Fibroblast of lung (primary cell): ENCODE measurements around the gene CCDC57. TPM values are rescaled to one million over a fixed set of nuclear protein-coding genes. Genes with fewer than 3 reads are reported as not detected.

Experiments used
- DNase-seq, 2 donors: peaks; one replicate each; pipeline versions ENCODE4 v3.0.0 to v3.0.0-alpha.2; 2010; ENCODE audit warnings: low read depth in 2 of 2
- H2AFZ ChIP-seq: 2 replicates; pipeline ENCODE4 v1.5.1; 2012; ENCODE audit warnings: low read length, control low read depth, inconsistent platforms
- H3K27ac ChIP-seq: 2 replicates; pipeline ENCODE4 v1.5.1; 2011; ENCODE audit warnings: low read length, control low read depth; ENCODE audit not compliant: insufficient read depth
- H3K27me3 ChIP-seq: 2 replicates; pipeline ENCODE4 v1.5.1; 2011; ENCODE audit warnings: mild to moderate bottlenecking, low read length; ENCODE audit not compliant: control insufficient read depth, insufficient read depth
- H3K36me3 ChIP-seq: 2 replicates; pipeline ENCODE4 v1.5.1; 2011; ENCODE audit warnings: low read length; ENCODE audit not compliant: control insufficient read depth, insufficient read depth
- H3K4me1 ChIP-seq: 2 replicates; pipeline ENCODE4 v1.5.1; 2011; ENCODE audit warnings: low read length; ENCODE audit not compliant: control insufficient read depth, insufficient read depth; ENCODE audit errors: extremely low read depth
- H3K4me2 ChIP-seq: 2 replicates; pipeline ENCODE4 v1.5.1; 2011; ENCODE audit warnings: low read length, control low read depth; ENCODE audit not compliant: insufficient read depth; ENCODE audit errors: extremely low read depth
- H3K4me3 ChIP-seq, 4 experiments: fragments of 200-600 bp in 1 of 4; sonication (generic) in 1 of 4; replicated peaks in 1 of 4; 2 replicates each; pipeline ENCODE4 v1.5.1; 2011 to 2016; ENCODE audit warnings: low read length in 4 of 4, low read depth in 3 of 4, mild to moderate bottlenecking in 3 of 4, control low read depth in 2 of 4, inconsistent platforms in 1 of 4, mixed read lengths in 1 of 4; ENCODE audit not compliant: insufficient read depth in 1 of 4; ENCODE audit errors: control extremely low read depth in 1 of 4
- H3K79me2 ChIP-seq: 2 replicates; pipeline ENCODE4 v1.5.1; 2012; ENCODE audit warnings: mild to moderate bottlenecking, low read length, inconsistent platforms; ENCODE audit not compliant: control insufficient read depth, insufficient read depth
- H3K9ac ChIP-seq: 2 replicates; pipeline ENCODE4 v1.5.1; 2011; ENCODE audit warnings: mild to moderate bottlenecking, low read length, control low read depth; ENCODE audit not compliant: insufficient read depth
- H3K9me3 ChIP-seq: 2 replicates; pipeline ENCODE4 v1.5.1; 2012; ENCODE audit warnings: low read depth, low read length; ENCODE audit not compliant: control insufficient read depth, insufficient read depth
- H4K20me1 ChIP-seq: 2 replicates; pipeline ENCODE4 v1.5.1; 2011; ENCODE audit warnings: low read length; ENCODE audit not compliant: control insufficient read depth, insufficient read depth; ENCODE audit errors: extremely low read depth
- EZH2 ChIP-seq: IDR thresholded peaks from 2 replicates; pipeline ENCODE4 v1.5.1; 2012; ENCODE audit warnings: low read length, control low read depth, mild to moderate bottlenecking; ENCODE audit errors: missing control alignments
- polyA plus RNA-seq, 2 donors: library from polyadenylated mRNA; depleted of rRNA in 1 of 2; stranded (reverse) in 1 of 2; unstranded in 1 of 2; fragments of >200 nt; gene quantifications; 2 replicates each; pipeline ENCODE4 v1.2.1, GENCODE V29; 2011 to 2012; ENCODE audit warnings: missing spikeins in 1 of 2
- total RNA-seq: library from RNA; depleted of rRNA; stranded (reverse); fragments of >200 nt; gene quantifications from 2 replicates; pipeline ENCODE4 v1.2.1, GENCODE V29; 2014
- TF ChIP-seq, protein P1 (sequence below), 2 donors: IDR thresholded peaks in 1 of 2; conservative IDR thresholded peaks in 1 of 2; 1 replicate in 1 of 2; 2 replicates in 1 of 2; pipeline ENCODE4 v1.5.1; 2011 to 2012; ENCODE audit warnings: low read length in 2 of 2, control low read depth in 1 of 2, inconsistent platforms in 1 of 2, low read depth in 1 of 2, mild to moderate bottlenecking in 1 of 2

Gene CCDC57
- total and polyA plus RNA-seq, 2 donors (not counting 1 experiment from before 2014, with no cell fraction given): 7.1 to 10.1 TPM

GRCh38 chr17:82114872-82115271, 97.8 kb downstream of the CCDC57 start:
- TF ChIP-seq EZH2: no peak
- TF ChIP-seq, protein P1, sequence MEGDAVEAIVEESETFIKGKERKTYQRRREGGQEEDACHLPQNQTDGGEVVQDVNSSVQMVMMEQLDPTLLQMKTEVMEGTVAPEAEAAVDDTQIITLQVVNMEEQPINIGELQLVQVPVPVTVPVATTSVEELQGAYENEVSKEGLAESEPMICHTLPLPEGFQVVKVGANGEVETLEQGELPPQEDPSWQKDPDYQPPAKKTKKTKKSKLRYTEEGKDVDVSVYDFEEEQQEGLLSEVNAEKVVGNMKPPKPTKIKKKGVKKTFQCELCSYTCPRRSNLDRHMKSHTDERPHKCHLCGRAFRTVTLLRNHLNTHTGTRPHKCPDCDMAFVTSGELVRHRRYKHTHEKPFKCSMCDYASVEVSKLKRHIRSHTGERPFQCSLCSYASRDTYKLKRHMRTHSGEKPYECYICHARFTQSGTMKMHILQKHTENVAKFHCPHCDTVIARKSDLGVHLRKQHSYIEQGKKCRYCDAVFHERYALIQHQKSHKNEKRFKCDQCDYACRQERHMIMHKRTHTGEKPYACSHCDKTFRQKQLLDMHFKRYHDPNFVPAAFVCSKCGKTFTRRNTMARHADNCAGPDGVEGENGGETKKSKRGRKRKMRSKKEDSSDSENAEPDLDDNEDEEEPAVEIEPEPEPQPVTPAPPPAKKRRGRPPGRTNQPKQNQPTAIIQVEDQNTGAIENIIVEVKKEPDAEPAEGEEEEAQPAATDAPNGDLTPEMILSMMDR (conservative IDR thresholded peaks at IDR 0.05 in 1 of 2, IDR thresholded peaks at IDR 0.05 in 1 of 2; ENCODE audit: low read depth in 1 of 2, low read length in 2 of 2): no peak
- Histone ChIP-seq H3K79me2 (no peaks in the 10 kb centered on the region), H3K27ac (no peak overlapping the region), H2AFZ (no peak overlapping the region), H3K4me1 (no peaks in the 10 kb centered on the region), H3K9me3 (no peaks in the 10 kb centered on the region), H3K27me3 (no peaks in the 10 kb centered on the region), H3K4me3 (no peak overlapping the region), H3K4me2 (no peak overlapping the region), H3K9ac (no peak overlapping the region), H3K36me3 (no peaks in the 10 kb centered on the region), H4K20me1 (no peaks in the 10 kb centered on the region)
- no peak for DNase-seq

- Histone ChIP-seq H3K4me3 (no peak overlapping the region), H4K20me1 (no peaks in the 10 kb centered on the region), H3K9ac (no peak overlapping the region), H3K27ac (no peak overlapping the region), H3K4me1 (no peaks in the 10 kb centered on the region), H3K9me3 (no peaks in the 10 kb centered on the region), H2AFZ (no peak overlapping the region), H3K27me3 (no peaks in the 10 kb centered on the region), H3K79me2 (no peaks in the 10 kb centered on the region), H3K4me2 (no peak overlapping the region), H3K36me3 (no peaks in the 10 kb centered on the region)
- TF ChIP-seq EZH2: no peak
- TF ChIP-seq, protein P1 (conservative IDR thresholded peaks at IDR 0.05 in 1 of 2, IDR thresholded peaks at IDR 0.05 in 1 of 2; ENCODE audit: low read depth in 1 of 2, low read length in 2 of 2): no peak
- DNase-seq: no peak
Measured at GRCh38 chr17:82114447-82114846, 98.2 kb downstream of the CCDC57 start.

DNA sequence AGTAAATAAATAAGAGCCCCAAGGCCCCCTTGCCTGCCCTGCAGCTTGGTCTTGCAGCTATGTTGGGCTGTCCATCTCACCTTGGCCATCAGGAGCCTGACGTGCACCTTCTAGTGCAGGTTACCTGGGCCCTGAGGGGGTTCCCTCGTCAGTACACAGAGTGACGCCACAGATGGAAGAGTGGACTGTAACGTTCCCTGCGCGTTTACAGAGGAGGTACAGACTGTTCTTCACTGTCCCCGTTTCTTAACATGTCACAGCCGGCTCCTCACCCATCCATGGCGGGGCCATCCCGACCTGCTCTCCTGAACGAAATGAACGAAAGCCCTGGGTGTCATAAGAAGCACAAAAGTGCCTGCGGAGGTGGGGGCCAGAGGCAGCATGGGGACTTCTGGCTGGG, 98.7 kb downstream of the CCDC57 start:
- H3K36me3 ChIP-seq: no peaks in the 10 kb centered on the region
- TF ChIP-seq EZH2: no peak
- TF ChIP-seq, protein P1 (conservative IDR thresholded peaks at IDR 0.05 in 1 of 2, IDR thresholded peaks at IDR 0.05 in 1 of 2; ENCODE audit: low read depth in 1 of 2, low read length in 2 of 2): no peak
- H3K27me3 ChIP-seq: no peaks in the 10 kb centered on the region
- H3K79me2 ChIP-seq: no peaks in the 10 kb centered on the region
- no peak overlapping the region for H2AFZ ChIP-seq
- H3K27ac ChIP-seq: no peak overlapping the region
- H3K4me1 ChIP-seq: no peaks in the 10 kb centered on the region
- no peaks in the 10 kb centered on the region for H3K9me3 ChIP-seq
- no peak overlapping the region for H3K4me2 ChIP-seq
- H3K9ac ChIP-seq: no peak overlapping the region
- no peak overlapping the region for H3K4me3 ChIP-seq
- DNase-seq: no peak
- H4K20me1 ChIP-seq: no peaks in the 10 kb centered on the region
